Activated T-helper 1 cell treated with anti-CD3 and anti-CD28 coated beads, Interleukin-12 subunit alpha, Interleukin-12 subunit beta, Interleukin-2, Interleukin-4 antibody, amounts not matched to agents 30 ng/mL and 10 ng/mL and 1 ng/mL, durations not matched to agents 14 hours and 24 hours and 36 hours (primary cell): ENCODE measurements around the gene RPS18. TPM values are rescaled to one million over a fixed set of nuclear protein-coding genes. Genes with fewer than 3 reads are reported as not detected.
"Not testable (repeated sequence)": the region's sequence is repeated elsewhere in the genome, so short reads cannot be mapped to it uniquely, and the experiment has no call there.

Experiments
- DNase-seq: peaks from one replicate; pipeline ENCODE4 v3.0.0; 2021; ENCODE audit warnings: low spot score
- H3K27ac Mint-ChIP-seq: one replicate; pipeline ENCODE4 v1.8.0; 2021; ENCODE audit warnings: mild to moderate bottlenecking, mixed read lengths
- H3K27me3 Mint-ChIP-seq: one replicate; pipeline ENCODE4 v1.8.0; 2022; ENCODE audit warnings: mild to moderate bottlenecking, moderate library complexity, mixed read lengths; ENCODE audit not compliant: insufficient read depth
- H3K36me3 Mint-ChIP-seq: one replicate; pipeline ENCODE4 v1.8.0; 2021; ENCODE audit warnings: low read depth, mixed read lengths
- H3K4me1 Mint-ChIP-seq: one replicate; pipeline ENCODE4 v1.8.0; 2021; ENCODE audit warnings: low read depth, mixed read lengths
- H3K4me3 Mint-ChIP-seq: one replicate; pipeline ENCODE4 v1.8.0; 2021; ENCODE audit warnings: mild to moderate bottlenecking, moderate library complexity, mixed read lengths
- H3K9me3 Mint-ChIP-seq: one replicate; pipeline ENCODE4 v1.8.0; 2021; ENCODE audit warnings: mixed read lengths
- intact Hi-C: fragments of 100-400 bp; cut with micrococcal nuclease; formaldehyde crosslinking; loops from one replicate; pipeline ENCODE4 v1.15.1; 2024
- total RNA-seq: library from RNA; stranded (reverse); gene quantifications from 2 replicates; pipeline ENCODE4 v1.2.3, GENCODE V29; 2022

The RPS18 gene
- total RNA-seq, 1 donor from 2014 or later, result 2,930 TPM

- intact Hi-C loops, result loop anchor here (1.0 to 2.0 kb wide), 15 partner anchors 21 to 1120 kb away; partner anchors contain the start of genes B3GALT4, FKBPL, HLA-DPB1 and KIFC1
- H3K27me3 Mint-ChIP-seq, result peaks cover 4% of the 10 kb centered on the region
- peaks cover 44% of the 10 kb centered on the region for H3K4me1 Mint-ChIP-seq
- H3K27ac Mint-ChIP-seq, result peak overlapping the region; percentile 84
- no peaks in the 10 kb centered on the region for H3K9me3 Mint-ChIP-seq
- no peak for DNase-seq
- H3K4me3 Mint-ChIP-seq, result peak overlapping the region; percentile 91
- H3K36me3 Mint-ChIP-seq, result peaks cover 20% of the 10 kb centered on the region
Measured at GRCh38 chr6:33249732-33250630, 21.9 kb upstream of the RPS18 start.

DNA sequence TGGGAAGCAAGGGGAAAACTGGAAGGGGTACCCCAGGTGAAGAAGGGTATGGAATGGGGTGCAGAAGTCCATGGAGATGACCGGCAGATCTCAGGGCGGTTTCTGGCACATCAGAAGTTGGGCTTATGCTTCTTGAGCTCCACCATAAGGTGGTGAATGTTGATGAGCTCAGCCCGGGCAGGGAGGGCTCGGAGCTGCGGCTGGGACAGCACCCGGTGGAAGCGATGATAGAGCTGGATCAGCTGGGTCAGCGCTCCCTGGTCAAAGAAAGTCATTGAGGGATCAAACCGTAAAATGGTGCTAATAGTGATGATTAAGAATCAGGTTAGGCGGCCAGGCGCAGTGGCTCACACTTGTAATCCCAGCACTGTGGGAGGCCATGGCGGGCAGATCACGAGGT, 21.1 kb upstream of the RPS18 start:
- Mint-ChIP-seq H3K9me3 (no peaks in the 10 kb centered on the region), H3K4me3 (peak overlapping the region; percentile 91), H3K27me3 (peaks cover 4% of the 10 kb centered on the region), H3K27ac (peak overlapping the region; percentile 84), H3K36me3 (peaks cover 20% of the 10 kb centered on the region), H3K4me1 (peaks cover 44% of the 10 kb centered on the region)
- intact Hi-C loops, result no loop called here
- no peak for DNase-seq

- Mint-ChIP-seq H3K36me3 (peaks cover 21% of the 10 kb centered on the region), H3K27me3 (no peaks in the 10 kb centered on the region), H3K9me3 (no peaks in the 10 kb centered on the region), H3K4me3 (peak overlapping the region; percentile 41), H3K4me1 (peaks cover 44% of the 10 kb centered on the region), H3K27ac (peak overlapping the region; percentile 46)
- intact Hi-C loops, result no loop called here
- DNase-seq, result no peak
Measured at GRCh38 chr6:33251395-33252012, 20.4 kb upstream of the RPS18 start.

DNA sequence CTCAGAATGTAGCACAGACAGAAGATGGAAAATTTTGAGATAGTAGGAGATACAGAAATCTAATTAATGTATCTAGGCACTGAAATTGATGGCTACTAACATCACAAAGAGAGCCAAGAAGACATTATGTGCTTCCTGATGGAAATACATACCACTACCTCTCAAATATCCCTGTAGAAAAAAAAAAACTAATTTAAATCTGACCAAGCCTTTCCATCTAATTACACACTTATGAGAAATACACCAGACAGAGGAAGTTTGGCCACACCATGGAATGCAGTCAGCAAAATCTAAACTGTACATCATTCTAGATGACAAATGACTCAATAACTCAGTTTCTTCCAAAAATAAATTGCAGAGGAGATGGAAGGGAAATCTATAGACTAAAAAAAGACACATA, 19.1 kb upstream of the RPS18 start:
- intact Hi-C loops, result no loop called here
- DNase-seq, result no peak
- H3K4me1 Mint-ChIP-seq, result peaks cover 44% of the 10 kb centered on the region
- no peak overlapping the region for H3K4me3 Mint-ChIP-seq
- no peaks in the 10 kb centered on the region for H3K27me3 Mint-ChIP-seq
- no peak overlapping the region for H3K27ac Mint-ChIP-seq
- peaks cover 23% of the 10 kb centered on the region for H3K36me3 Mint-ChIP-seq
- no peaks in the 10 kb centered on the region for H3K9me3 Mint-ChIP-seq

- no peak for DNase-seq
- intact Hi-C loops, result no loop called here
- no peaks in the 10 kb centered on the region for H3K9me3 Mint-ChIP-seq
Measured at GRCh38 chr6:33254591-33254990, 17.3 kb upstream of the RPS18 start.

GRCh38 chr6:33259032-33259431, 12.8 kb upstream of the RPS18 start:
- intact Hi-C loops, result no loop called here
- peaks cover 22% of the 10 kb centered on the region for H3K36me3 Mint-ChIP-seq
- H3K9me3 Mint-ChIP-seq, result no peaks in the 10 kb centered on the region
- no peak overlapping the region for H3K27ac Mint-ChIP-seq
- DNase-seq, result no peak
- H3K4me1 Mint-ChIP-seq, result peaks cover 8% of the 10 kb centered on the region
- H3K27me3 Mint-ChIP-seq, result no peaks in the 10 kb centered on the region
- no peak overlapping the region for H3K4me3 Mint-ChIP-seq

More at GRCh38 chr6:33254591-33254990, 17.3 kb upstream of the RPS18 start:
- Mint-ChIP-seq H3K27me3 (no peaks in the 10 kb centered on the region), H3K4me3 (no peak overlapping the region), H3K27ac (no peak overlapping the region), H3K4me1 (peaks cover 29% of the 10 kb centered on the region), H3K36me3 (peaks cover 24% of the 10 kb centered on the region)

DNA sequence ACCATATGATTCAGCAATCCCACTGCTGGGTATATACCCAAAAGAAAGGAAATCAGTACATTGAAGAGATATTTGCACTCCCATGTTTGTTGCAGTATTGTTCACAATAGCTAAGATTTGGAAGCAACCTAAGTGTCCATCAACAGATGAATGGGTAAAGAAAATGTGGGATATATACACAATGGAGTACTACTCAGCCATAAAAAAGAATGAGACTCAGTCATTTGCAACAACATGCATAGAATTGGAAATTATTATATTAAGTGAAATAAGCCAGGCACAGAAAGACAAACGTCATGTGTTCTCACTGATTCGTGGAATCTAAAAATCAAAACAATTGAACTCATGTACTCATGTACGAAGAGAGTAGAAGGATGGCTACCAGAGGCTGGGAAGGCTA, 9.4 kb upstream of the RPS18 start:
- H3K4me1 Mint-ChIP-seq, H3K9me3 Mint-ChIP-seq, H3K4me3 Mint-ChIP-seq, DNase-seq, intact Hi-C loops, H3K27me3 Mint-ChIP-seq, H3K27ac Mint-ChIP-seq: not testable (repeated sequence)
- peaks cover 40% of the 10 kb centered on the region for H3K36me3 Mint-ChIP-seq

DNA sequence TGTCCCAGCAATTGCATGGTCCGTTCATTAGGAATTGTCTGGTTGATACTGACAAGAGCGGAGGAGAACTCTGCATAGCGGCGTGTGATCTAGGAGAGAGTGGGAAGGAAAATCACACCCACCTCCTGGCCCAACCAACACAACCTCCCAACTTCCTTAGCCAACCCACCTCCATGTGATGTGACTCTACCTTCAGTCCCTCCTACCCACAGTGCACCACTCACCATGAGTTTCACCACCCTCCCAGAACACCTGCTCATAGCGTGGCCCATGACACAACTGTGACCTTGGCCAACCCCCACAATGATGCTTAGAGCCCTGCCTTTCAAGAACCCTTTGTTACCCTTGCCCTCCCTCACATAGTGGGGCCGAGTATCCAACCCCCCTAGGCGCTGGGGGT, 7.9 kb upstream of the RPS18 start:
- peaks cover 49% of the 10 kb centered on the region for H3K36me3 Mint-ChIP-seq
- intact Hi-C loops, result no loop called here
- peaks cover 8% of the 10 kb centered on the region for H3K4me1 Mint-ChIP-seq
- no peak overlapping the region for H3K27ac Mint-ChIP-seq
- no peak overlapping the region for H3K4me3 Mint-ChIP-seq
- no peaks in the 10 kb centered on the region for H3K9me3 Mint-ChIP-seq
- no peak for DNase-seq
- H3K27me3 Mint-ChIP-seq, result no peaks in the 10 kb centered on the region

DNA sequence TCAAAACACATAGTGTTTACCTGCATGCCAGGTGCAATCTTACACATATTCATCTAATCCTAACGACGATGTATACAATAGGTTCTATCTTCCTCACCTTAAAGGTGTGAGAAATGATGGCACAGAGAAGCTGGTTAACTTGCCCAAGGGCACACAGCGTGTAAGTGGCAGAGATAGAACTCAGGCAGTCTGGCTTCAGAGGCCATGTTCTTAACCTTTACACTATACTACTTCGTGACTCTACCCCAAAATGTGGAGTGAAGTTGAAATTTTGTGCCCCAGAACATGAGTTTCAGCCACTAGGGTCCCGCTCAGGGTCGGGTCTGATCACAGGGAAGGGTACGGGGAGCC, 783 bp upstream of the RPS18 start:
- H3K9me3 Mint-ChIP-seq, result no peaks in the 10 kb centered on the region
- DNase-seq, result no peak
- H3K36me3 Mint-ChIP-seq, result peaks cover 64% of the 10 kb centered on the region
- H3K27ac Mint-ChIP-seq, result peak overlapping the region; percentile 99
- H3K27me3 Mint-ChIP-seq, result no peaks in the 10 kb centered on the region
- peak overlapping the region; percentile 97 for H3K4me3 Mint-ChIP-seq
- H3K4me1 Mint-ChIP-seq, result peaks cover 49% of the 10 kb centered on the region
- intact Hi-C loops, result loop anchor here (1.0 to 10.0 kb wide), 12 partner anchors 18 to 1296 kb away; partner anchors contain the start of genes BRD2, DXO, KIFC1 and LEMD2

DNA sequence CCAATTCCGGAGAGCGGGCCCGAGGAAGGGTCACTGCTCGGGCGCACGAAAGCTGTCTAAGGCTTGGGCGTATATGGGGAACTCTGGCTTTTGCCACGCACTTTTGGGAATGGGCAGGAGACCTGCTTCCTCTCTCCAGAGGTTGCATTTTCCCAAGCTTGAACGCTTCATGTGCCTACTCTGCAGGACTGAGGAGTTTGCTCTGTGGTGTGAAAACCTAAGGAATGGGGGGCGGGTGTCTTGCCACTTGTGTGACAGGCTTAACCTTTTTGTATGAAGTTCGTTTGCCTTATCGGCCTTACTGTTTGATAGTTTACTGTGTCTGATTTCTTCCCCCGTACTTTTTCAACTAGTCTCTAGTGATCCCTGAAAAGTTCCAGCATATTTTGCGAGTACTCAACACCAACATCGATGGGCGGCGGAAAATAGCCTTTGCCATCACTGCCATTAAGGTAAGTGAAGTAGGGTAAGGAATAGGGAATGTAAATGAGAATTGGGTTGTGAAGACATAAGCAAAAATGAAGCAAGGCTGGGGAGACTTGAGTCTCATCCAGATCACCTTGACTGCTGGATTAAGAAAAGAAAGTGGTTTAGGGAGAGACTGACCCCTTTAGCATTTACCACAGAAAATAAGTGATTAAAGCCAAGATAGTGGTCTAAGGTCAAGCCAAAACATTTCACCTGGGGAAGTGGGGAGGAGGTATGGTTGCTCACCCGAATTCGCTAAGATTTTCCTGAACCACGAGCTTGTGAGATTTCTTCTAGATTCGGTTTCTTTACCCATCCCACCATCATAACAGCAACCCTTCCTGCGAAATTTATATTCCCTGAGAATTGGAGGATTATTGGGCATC, 627 bp downstream of the RPS18 start:
- intact Hi-C loops, result loop anchor here (5.0 to 10.0 kb wide), 4 partner anchors 155 to 1298 kb away; partner anchors contain the start of genes DXO, LEMD2, PSMB9 and TAP1

DNA sequence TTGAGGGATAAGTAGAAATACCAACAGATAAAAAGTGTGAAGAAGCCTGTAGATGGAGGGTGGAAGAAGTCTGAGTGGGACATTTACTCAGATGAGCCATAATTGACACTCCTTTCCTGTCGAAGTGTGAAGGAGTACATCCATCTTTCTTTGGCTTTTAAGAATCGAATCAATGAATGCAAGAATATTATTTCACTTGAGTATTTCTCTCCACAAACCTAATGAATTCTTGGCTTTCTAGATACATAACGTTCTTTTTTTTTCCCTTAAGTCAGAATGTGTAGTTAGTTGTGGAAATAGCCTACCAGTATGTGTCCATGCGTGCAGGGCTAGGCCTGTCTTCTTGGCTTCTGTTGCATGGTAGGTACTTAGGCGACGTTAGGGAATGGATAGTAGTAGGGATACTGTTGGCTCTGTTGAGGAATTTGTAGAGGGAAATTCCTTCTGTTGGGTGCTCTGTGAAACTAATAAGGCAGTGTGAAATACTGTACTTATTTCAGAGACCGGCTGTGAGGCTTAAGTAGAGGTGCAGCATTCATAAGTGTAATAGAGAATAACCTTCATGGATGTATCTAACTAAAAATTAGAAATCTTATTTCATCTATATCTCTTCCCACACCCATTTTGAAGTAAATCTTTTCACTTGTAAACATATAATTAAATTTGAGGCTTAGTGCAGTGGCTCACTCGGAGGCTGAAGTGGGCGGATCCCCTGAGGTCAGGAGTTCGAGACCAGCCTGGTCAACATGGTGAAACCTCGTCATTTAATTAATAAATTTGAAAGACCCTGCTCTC, 1.5 kb downstream of the RPS18 start:
- no peaks in the 10 kb centered on the region for H3K9me3 Mint-ChIP-seq
- H3K27ac Mint-ChIP-seq, result peak overlapping the region; percentile 99
- H3K4me1 Mint-ChIP-seq, result peaks cover 62% of the 10 kb centered on the region
- H3K27me3 Mint-ChIP-seq, result no peaks in the 10 kb centered on the region
- DNase-seq, result no peak
- intact Hi-C loops, result loop anchor here (5.0 to 10.0 kb wide), 4 partner anchors 154 to 1299 kb away; partner anchors contain the start of genes DXO, LEMD2, PSMB9 and TAP1
- H3K4me3 Mint-ChIP-seq, result peak overlapping the region; percentile 97
- H3K36me3 Mint-ChIP-seq, result peaks cover 57% of the 10 kb centered on the region

More for the DNA sequence above, 627 bp downstream of the RPS18 start:
- H3K27ac Mint-ChIP-seq, result peak overlapping the region; percentile 99
- no peak for DNase-seq
- H3K4me1 Mint-ChIP-seq, result peaks cover 59% of the 10 kb centered on the region
- H3K4me3 Mint-ChIP-seq, result peak overlapping the region; percentile 97
- H3K27me3 Mint-ChIP-seq, result no peaks in the 10 kb centered on the region
- H3K36me3 Mint-ChIP-seq, result peaks cover 63% of the 10 kb centered on the region
- H3K9me3 Mint-ChIP-seq, result no peaks in the 10 kb centered on the region
